H1 (cell line): ENCODE measurements around the gene CMTM1. TPM values are rescaled to one million over a fixed set of nuclear protein-coding genes. Genes with fewer than 3 reads are reported as not detected.

Experiments
- CTCF ChIA-PET: fragments of 300-600 bp; sonication (Branson Sonifier 250); formaldehyde crosslinking; loops from one replicate; lab custom pipeline; 2021; ENCODE audit not compliant: partially characterized antibody; lab: Charles Lee
- POLR2A ChIA-PET: fragments of 300-600 bp; sonication (Branson Sonifier 250); formaldehyde crosslinking; loops from one replicate; lab custom pipeline; 2021; ENCODE audit warnings: inconsistent platforms; ENCODE audit not compliant: partially characterized antibody; lab: Charles Lee
- DNase-seq, 2 experiments: peaks; one replicate each; pipeline versions ENCODE4 v3.0.0 to v3.0.0-alpha.2; 2010 to 2022; ENCODE audit warnings: low spot score in 2 of 2, low read depth in 1 of 2, mixed read lengths in 1 of 2
- FAIRE-seq: peaks from 2 replicates; lab custom pipeline; 2011; peaks lifted over from hg19 to GRCh38; lab: Jason Lieb, UNC
- H2AFZ ChIP-seq: 2 replicates; pipeline ENCODE4 v1.8.1; 2012; ENCODE audit warnings: low read length, inconsistent platforms
- H2AK5ac ChIP-seq: 2 replicates; pipeline ENCODE4 v1.6.1; 2013; ENCODE audit warnings: low read depth, low read length
- H2BK120ac ChIP-seq: replicated peaks from 2 replicates; pipeline ENCODE3; 2013; ENCODE audit warnings: low read depth, low read length, inconsistent platforms
- H2BK12ac ChIP-seq: 2 replicates; pipeline ENCODE4 v1.6.1; 2013; ENCODE audit warnings: low read depth, low read length
- H2BK15ac ChIP-seq: 2 replicates; pipeline ENCODE4 v1.6.1; 2013; ENCODE audit warnings: low read length
- H2BK20ac ChIP-seq: 2 replicates; pipeline ENCODE4 v1.6.1; 2013; ENCODE audit warnings: low read length
- H2BK5ac ChIP-seq: 2 replicates; pipeline ENCODE4 v1.6.1; 2013; ENCODE audit warnings: low read depth, low read length
- H3K14ac ChIP-seq: 2 replicates; pipeline ENCODE4 v1.6.1; 2013; ENCODE audit warnings: inconsistent platforms; ENCODE audit not compliant: insufficient read length
- H3K18ac ChIP-seq: 2 replicates; pipeline ENCODE4 v1.6.1; 2013; ENCODE audit warnings: low read length; ENCODE audit errors: extremely low read depth
- H3K23ac ChIP-seq: 2 replicates; pipeline ENCODE4 v1.6.1; 2013; ENCODE audit warnings: inconsistent platforms; ENCODE audit not compliant: insufficient read length
- H3K23me2 ChIP-seq: 2 replicates; pipeline ENCODE4 v1.6.1; 2013; ENCODE audit warnings: low read depth, low read length
- H3K27ac ChIP-seq: 2 replicates; pipeline ENCODE4 v1.6.1; 2011; ENCODE audit warnings: low read depth, low read length, inconsistent platforms
- H3K27me3 ChIP-seq, 4 experiments: replicated peaks in 1 of 4; 1 replicate in 1 of 4; 2 replicates in 3 of 4; pipeline versions ENCODE4 v1.6.1 to v1.8.1; 2011 to 2013; ENCODE audit warnings: low read length in 3 of 4, mild to moderate bottlenecking in 3 of 4, inconsistent platforms in 2 of 4, mixed read lengths in 2 of 4, moderate library complexity in 1 of 4; ENCODE audit not compliant: control insufficient read depth in 3 of 4, insufficient read depth in 3 of 4; ENCODE audit errors: extremely low read depth in 1 of 4
- H3K36me3 ChIP-seq, 4 experiments: 2 replicates each; pipeline versions ENCODE4 v1.6.1 to v1.8.1; 2011 to 2013; ENCODE audit warnings: mild to moderate bottlenecking in 4 of 4, low read length in 3 of 4, moderate library complexity in 2 of 4, control low read depth in 1 of 4, inconsistent platforms in 1 of 4; ENCODE audit not compliant: insufficient read depth in 4 of 4, control insufficient read depth in 2 of 4
- H3K4ac ChIP-seq: replicated peaks from 2 replicates; pipeline ENCODE3; 2013; ENCODE audit warnings: low read length, low read depth, mixed read lengths, inconsistent platforms; ENCODE audit not compliant: insufficient read length
- H3K4me1 ChIP-seq, 4 experiments: replicated peaks in 1 of 4; 1 replicate in 1 of 4; 2 replicates in 3 of 4; pipeline versions ENCODE4 v1.6.1 to v1.8.1; 2011 to 2013; ENCODE audit warnings: low read length in 3 of 4, inconsistent platforms in 2 of 4, mixed read lengths in 1 of 4; ENCODE audit not compliant: insufficient read depth in 4 of 4, control insufficient read depth in 3 of 4
- H3K4me2 ChIP-seq, 2 experiments: 2 replicates each; pipeline versions ENCODE4 v1.6.1 to v1.8.1; 2011 to 2013; ENCODE audit warnings: low read depth in 2 of 2, low read length in 2 of 2, control low read depth in 1 of 2, inconsistent platforms in 1 of 2, mild to moderate bottlenecking in 1 of 2; ENCODE audit not compliant: insufficient read depth in 1 of 2
- H3K4me3 ChIP-seq, 4 experiments: fragments of 200-600, 300-600 bp in 1 of 4; sonication (generic), shearing (Covaris generic), sonication (Bioruptor Twin) in 1 of 4; 2 replicates each; pipeline versions ENCODE4 v1.5.1 to v1.8.1; 2011 to 2016; ENCODE audit warnings: low read length in 4 of 4, low read depth in 3 of 4, control low read depth in 2 of 4, inconsistent platforms in 2 of 4, mild to moderate bottlenecking in 2 of 4, mixed read lengths in 1 of 4, moderate library complexity in 1 of 4; ENCODE audit not compliant: insufficient read depth in 2 of 4; ENCODE audit errors: extremely low read depth in 1 of 4
- H3K56ac ChIP-seq: replicated peaks from 2 replicates; pipeline ENCODE3; 2013; ENCODE audit warnings: low read depth, mild to moderate bottlenecking, mixed read lengths, low read length, inconsistent platforms; ENCODE audit not compliant: insufficient read length
- H3K79me1 ChIP-seq: 2 replicates; pipeline ENCODE4 v1.6.1; 2013; ENCODE audit warnings: low read depth, low read length, control low read depth
- H3K79me2 ChIP-seq, 2 experiments: 2 replicates each; pipeline versions ENCODE4 v1.6.1 to v1.8.1; 2012 to 2013; ENCODE audit warnings: low read length in 2 of 2, mild to moderate bottlenecking in 2 of 2, inconsistent platforms in 1 of 2; ENCODE audit not compliant: insufficient read depth in 2 of 2, control insufficient read depth in 1 of 2
- H3K9ac ChIP-seq, 4 experiments: replicated peaks in 1 of 4; 1 replicate in 1 of 4; 2 replicates in 3 of 4; pipeline versions ENCODE4 v1.6.1 to v1.8.1; 2011 to 2013; ENCODE audit warnings: low read depth in 3 of 4, low read length in 3 of 4, control low read depth in 2 of 4, mild to moderate bottlenecking in 2 of 4, moderate library complexity in 2 of 4, inconsistent platforms in 1 of 4; ENCODE audit errors: extremely low read depth in 1 of 4
- H3K9me3 ChIP-seq, 2 experiments: 2 replicates each; pipeline versions ENCODE4 v1.6.1 to v1.8.1; 2012 to 2013; ENCODE audit warnings: mild to moderate bottlenecking in 2 of 2, moderate library complexity in 2 of 2, control low read depth in 1 of 2, inconsistent platforms in 1 of 2, low read depth in 1 of 2, low read length in 1 of 2, mixed read lengths in 1 of 2; ENCODE audit not compliant: insufficient read depth in 2 of 2
- H4K20me1 ChIP-seq, 2 experiments: replicated peaks in 1 of 2; 2 replicates each; pipeline versions ENCODE3 to v1.8.1; 2011 to 2013; ENCODE audit warnings: inconsistent platforms in 2 of 2, low read length in 2 of 2, mild to moderate bottlenecking in 1 of 2; ENCODE audit not compliant: insufficient read depth in 2 of 2, control insufficient read depth in 1 of 2
- H4K5ac ChIP-seq: 2 replicates; pipeline ENCODE4 v1.6.1; 2013; ENCODE audit warnings: low read length, low read depth, mixed read lengths, inconsistent platforms; ENCODE audit not compliant: insufficient read length
- H4K8ac ChIP-seq: 2 replicates; pipeline ENCODE4 v1.8.0; 2013; ENCODE audit warnings: mild to moderate bottlenecking, moderate library complexity, low read length, inconsistent platforms; ENCODE audit not compliant: insufficient read depth; ENCODE audit errors: extremely low read depth
- H4K91ac ChIP-seq: replicated peaks from 2 replicates; pipeline ENCODE3; 2013; ENCODE audit warnings: low read length, mixed read lengths, inconsistent platforms; ENCODE audit not compliant: insufficient read length
- ASH2L ChIP-seq: fragments of 200-600, 300-600 bp; sonication (generic); IDR thresholded peaks from one replicate; pipeline ENCODE4 v1.7.1; 2017; ENCODE audit warnings: low read length
- BRCA1 ChIP-seq: IDR thresholded peaks from 2 replicates; pipeline ENCODE4 v1.6.1; 2012; ENCODE audit warnings: low read depth, low read length, improper control_type of control experiment
- CEBPB ChIP-seq: IDR thresholded peaks from 2 replicates; pipeline ENCODE4 v1.6.1; 2012; ENCODE audit warnings: low read depth, low read length
- CHD2 ChIP-seq: IDR thresholded peaks from 2 replicates; pipeline ENCODE4 v1.6.1; 2012; ENCODE audit warnings: low read length, improper control_type of control experiment
- CREB1 ChIP-seq: IDR thresholded peaks from 2 replicates; pipeline ENCODE4 v1.6.1; 2012; ENCODE audit warnings: inconsistent platforms
- EGR1 ChIP-seq: IDR thresholded peaks from 2 replicates; pipeline ENCODE4 v1.6.1; 2011; ENCODE audit warnings: low read depth, low read length, borderline replicate concordance
- KDM1A ChIP-seq: fragments of 200-600, 300-600 bp; sonication (generic); IDR thresholded peaks from 2 replicates; pipeline ENCODE4 v1.7.1; 2016; ENCODE audit warnings: mild to moderate bottlenecking, low read length, borderline replicate concordance
- NRF1 ChIP-seq: IDR thresholded peaks from 2 replicates; pipeline ENCODE4 v1.6.1; 2011; ENCODE audit warnings: mild to moderate bottlenecking, low read depth, low read length, improper control_type of control experiment
- RXRA ChIP-seq: IDR thresholded peaks from 2 replicates; pipeline ENCODE4 v1.6.1; 2011; ENCODE audit warnings: low read depth, mild to moderate bottlenecking, low read length, moderate library complexity; ENCODE audit not compliant: insufficient read depth
- SAP30 ChIP-seq: fragments of 300-600 bp; sonication (generic); IDR thresholded peaks from 2 replicates; pipeline ENCODE4 v1.7.1; 2012; ENCODE audit warnings: low read length, moderate library complexity, mild to moderate bottlenecking, inconsistent platforms; ENCODE audit not compliant: insufficient read depth, insufficient replicate concordance
- SRF ChIP-seq: IDR thresholded peaks from 2 replicates; pipeline ENCODE4 v1.6.1; 2011; ENCODE audit warnings: mild to moderate bottlenecking, low read depth, low read length, moderate library complexity
- USF2 ChIP-seq: IDR thresholded peaks from 2 replicates; pipeline ENCODE4 v1.6.1; 2011; ENCODE audit warnings: low read length, improper control_type of control experiment
- YY1 ChIP-seq: IDR thresholded peaks from 2 replicates; pipeline ENCODE4 v1.6.1; 2011; ENCODE audit warnings: low read depth, mild to moderate bottlenecking, low read length
- WGBS, 2 experiments: shearing (Covaris generic) in 1 of 2; methylation state at CpG; one replicate each; pipeline versions ENCODE4 v1.1.6 to v1.1.7; 2013 to 2015; ENCODE audit warnings: low lambda C conversion rate in 2 of 2, mixed read lengths in 2 of 2, inconsistent platforms in 1 of 2, low coverage in 1 of 2, missing lambda C conversion rate in 1 of 2; ENCODE audit not compliant: insufficient replicate concordance in 2 of 2, insufficient coverage in 1 of 2, insufficient read length in 1 of 2; ENCODE audit errors: extremely low coverage in 1 of 2, missing lambda C conversion rate in 1 of 2; 5-methylcytosine and 5-hydroxymethylcytosine counted together
- polyA plus RNA-seq, 7 experiments: library from polyadenylated mRNA; depleted of rRNA in 3 of 7; stranded (reverse) in 5 of 7; unstranded in 2 of 7; fragments of >200 nt in 5 of 7; fragments of 200-250 nt in 2 of 7; gene quantifications; 1 replicate in 5 of 7; 2 replicates in 1 of 7; 4 replicates in 1 of 7; pipeline versions ENCODE4 v1.2.1 to v1.2.3, GENCODE V29; 2011 to 2013; ENCODE audit warnings: missing spikeins in 2 of 7, mixed read lengths in 2 of 7
- total RNA-seq: library from RNA; stranded (reverse); fragmentation: NEBNext Ultra II Directional; extraction: Animal tissue kit (Norgen Biotek cat#: 25700); gene quantifications from 2 replicates; pipeline ENCODE4 v1.2.1, GENCODE V29; 2021

Gene CMTM1
- total and polyA plus RNA-seq, 2 of the 8 experiments (the other 6 are each of a cell fraction or from before 2014, with no cell fraction given): 1.2 to 2.0 TPM

- no peak for FAIRE-seq
- no peaks in the 10 kb centered on the region for H4K20me1 ChIP-seq
- H3K79me1 ChIP-seq: no peaks in the 10 kb centered on the region
- no peaks in the 10 kb centered on the region for H3K23me2 ChIP-seq
- no peak overlapping the region for H3K9ac ChIP-seq
- H2BK15ac ChIP-seq: no peak overlapping the region
- H4K8ac ChIP-seq: no peak overlapping the region
- H3K27me3 ChIP-seq: no peaks in the 10 kb centered on the region
- H3K27ac ChIP-seq: no peak overlapping the region
- no peak overlapping the region for H2BK5ac ChIP-seq
- H2AFZ ChIP-seq: no peak overlapping the region
- no peak overlapping the region for H3K4me2 ChIP-seq
- H3K14ac ChIP-seq: no peak overlapping the region
- ChIA-PET CTCF (interaction anchor here (0.8 to 0.9 kb wide), 2 partner anchors 29 to 68 kb away, joined by 3 read pairs; no protein-coding TSS in a partner anchor), POLR2A (interaction anchor here (1.0 kb wide), 1 partner anchor 11 kb away, joined by 3 read pairs; no protein-coding TSS in a partner anchor)
- no peak overlapping the region for H2BK120ac ChIP-seq
- no peak overlapping the region for H3K4me3 ChIP-seq
- no peak overlapping the region for H3K18ac ChIP-seq
- H2BK20ac ChIP-seq: no peak overlapping the region
- no peaks in the 10 kb centered on the region for H3K9me3 ChIP-seq
- no peak for DNase-seq
- TF ChIP-seq KDM1A (no peak), USF2 (no peak), CHD2 (no peak), EGR1 (no peak), CEBPB (no peak), NRF1 (no peak), YY1 (no peak), RXRA (no peak), SAP30 (no peak), ASH2L (no peak), BRCA1 (no peak), CREB1 (no peak), SRF (no peak)
- H3K4me1 ChIP-seq: no peaks in the 10 kb centered on the region
- H2AK5ac ChIP-seq: no peak overlapping the region
- no peak overlapping the region for H3K56ac ChIP-seq
- no peak overlapping the region for H4K5ac ChIP-seq
- 79% methylated on average over 1 of the region's 1 CpG; no CpG with 5 or more reads in 1 of the 2 experiments for WGBS, 2 experiments
- H3K36me3 ChIP-seq: no peaks in the 10 kb centered on the region; a peak in 2 of 8 replicates
- H3K79me2 ChIP-seq: no peaks in the 10 kb centered on the region
- H4K91ac ChIP-seq: no peak overlapping the region
- no peak overlapping the region for H3K23ac ChIP-seq
- H3K4ac ChIP-seq: no peak overlapping the region
- H2BK12ac ChIP-seq: no peak overlapping the region
Observed at GRCh38 chr16:66560107-66560506, 6.1 kb upstream of the CMTM1 start.
